Thyroid gland (tissue), 4 donors: ENCODE data around the gene CELA1.
"Not testable (repeated sequence)": the region's sequence is repeated elsewhere in the genome, so short reads cannot be mapped to it uniquely, and the experiment has no call there.

Experiments
- CTCF ChIP-seq, 6 experiments: fragments of 200-600 bp in 3 of 6; fragments of 450-650 bp in 3 of 6; sonication (generic) in 3 of 6; IDR thresholded peaks; one replicate each; pipeline ENCODE4 v1.5.1; 2016 to 2019; ENCODE audit warnings: antibody characterized with exemption in 6 of 6, mild to moderate bottlenecking in 2 of 6, inconsistent platforms in 1 of 6, moderate library complexity in 1 of 6
- POLR2A ChIP-seq, 2 donors: fragments of 450-650 bp; IDR thresholded peaks; one replicate each; pipeline ENCODE4 v1.6.1; 2017; ENCODE audit warnings: antibody characterized with exemption in 2 of 2, mild to moderate bottlenecking in 2 of 2, moderate library complexity in 1 of 2

GRCh38 chr12:51291603-51292513 is 54.6 kb downstream of the CELA1 start:
- TF ChIP-seq CTCF, POLR2A (IDR thresholded peaks at IDR 0.05): not testable (repeated sequence)
